Raji (cell line): Measurements from ENCODE around the gene REPS2.

Source experiments
- POLR2A ChIP-seq: IDR thresholded peaks from 2 replicates; pipeline ENCODE4 v1.6.1; 2011; ENCODE audit warnings: low read depth, low read length, control low read depth; ENCODE audit not compliant: insufficient read depth

The REPS2 gene

DNA sequence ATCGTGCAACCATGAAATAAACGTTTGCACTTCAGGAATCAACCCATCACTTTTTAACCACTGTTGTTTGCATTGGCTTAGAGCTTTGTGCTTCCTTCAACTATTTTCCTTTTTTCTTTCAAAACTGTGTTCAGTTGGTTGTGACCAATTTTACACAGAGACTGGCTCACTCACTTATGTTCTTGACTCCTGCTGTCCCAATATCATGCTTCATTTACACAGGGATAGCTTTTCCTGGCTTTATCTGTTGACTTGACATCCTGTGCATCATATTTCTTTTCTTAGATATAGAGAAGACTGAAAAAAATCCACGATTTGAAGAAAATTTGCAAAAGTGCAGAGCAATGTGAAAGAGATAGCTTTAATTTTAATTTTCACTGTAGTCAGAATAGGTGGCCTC lies 38.8 kb downstream of the REPS2 start:
- TF ChIP-seq POLR2A: no peak

DNA sequence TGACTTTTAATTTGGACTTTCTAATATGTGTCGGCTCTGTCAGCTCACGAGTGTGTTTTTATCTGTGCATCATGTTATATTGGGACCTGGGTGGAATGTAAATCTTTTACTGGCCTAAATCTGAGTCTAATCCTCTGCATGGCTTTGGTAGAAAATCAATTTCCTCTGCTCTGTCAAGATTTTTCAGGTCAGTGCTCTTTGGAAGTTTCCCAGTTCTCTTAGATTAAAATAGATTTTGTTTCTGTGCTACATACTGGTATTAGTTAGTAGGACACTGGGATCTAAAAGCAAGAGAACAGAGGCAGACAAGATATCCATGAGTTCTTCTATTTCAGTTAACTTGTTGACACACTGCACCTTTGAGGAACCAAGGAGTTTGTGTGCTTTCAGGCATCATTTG lies 39.7 kb downstream of the REPS2 start:
- no peak for TF ChIP-seq POLR2A

- TF ChIP-seq POLR2A: no peak
Measured at GRCh38 chrX:16989750-16990149, 43.3 kb downstream of the REPS2 start.

GRCh38 chrX:16990839-16991238 lies 44.4 kb downstream of the REPS2 start:
- no peak for TF ChIP-seq POLR2A

GRCh38 chrX:16992445-16992844 lies 46.0 kb downstream of the REPS2 start:
- TF ChIP-seq POLR2A: no peak

GRCh38 chrX:16992951-16993350 lies 46.5 kb downstream of the REPS2 start:
- no peak for TF ChIP-seq POLR2A

DNA sequence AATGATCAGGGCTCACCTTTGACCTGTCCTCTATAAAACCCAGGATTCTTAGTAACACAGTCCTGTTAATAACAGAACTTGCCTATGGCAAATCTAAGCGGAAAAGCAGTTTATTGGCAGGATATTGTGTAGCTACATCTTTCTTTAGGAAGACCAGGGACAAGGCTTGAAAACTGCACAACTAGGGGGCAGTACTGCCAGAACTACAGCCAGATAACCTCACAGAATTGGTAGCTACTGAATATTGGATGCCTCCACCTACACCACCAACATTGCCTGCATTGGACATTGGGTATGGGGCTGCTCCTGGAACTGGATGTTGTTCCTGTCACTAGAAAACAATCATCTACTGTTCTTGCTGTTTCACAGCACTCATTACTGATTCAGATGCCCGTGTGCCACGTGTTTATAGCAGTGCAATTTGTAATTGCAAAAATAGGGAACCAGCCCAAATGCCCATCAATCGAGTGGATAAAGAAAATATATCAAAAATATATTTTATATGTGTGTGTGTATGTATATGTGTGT lies 47.4 kb downstream of the REPS2 start:
- TF ChIP-seq POLR2A: no peak

DNA sequence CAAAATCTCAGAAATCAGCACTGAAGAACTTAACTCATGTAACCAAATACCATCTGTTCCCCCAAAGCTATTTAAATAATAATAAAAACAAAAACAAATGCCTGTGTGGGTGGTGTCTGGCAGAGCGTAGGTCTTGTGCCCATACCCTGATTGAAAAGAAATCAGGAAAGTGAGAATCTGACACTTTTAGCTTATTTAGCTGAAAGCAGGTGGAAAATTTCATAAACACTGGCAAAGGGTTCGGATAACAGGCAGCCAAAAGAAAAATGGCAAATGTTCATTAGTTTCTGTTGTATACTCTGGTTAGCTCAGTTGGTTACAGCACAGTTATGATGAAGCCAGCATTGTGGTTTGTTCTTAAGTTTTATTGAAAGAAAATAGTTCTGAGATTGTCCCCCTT lies 48.3 kb downstream of the REPS2 start:
- no peak for TF ChIP-seq POLR2A

- TF ChIP-seq POLR2A: no peak
Measured at GRCh38 chrX:16997313-16997712, 50.9 kb downstream of the REPS2 start.

DNA sequence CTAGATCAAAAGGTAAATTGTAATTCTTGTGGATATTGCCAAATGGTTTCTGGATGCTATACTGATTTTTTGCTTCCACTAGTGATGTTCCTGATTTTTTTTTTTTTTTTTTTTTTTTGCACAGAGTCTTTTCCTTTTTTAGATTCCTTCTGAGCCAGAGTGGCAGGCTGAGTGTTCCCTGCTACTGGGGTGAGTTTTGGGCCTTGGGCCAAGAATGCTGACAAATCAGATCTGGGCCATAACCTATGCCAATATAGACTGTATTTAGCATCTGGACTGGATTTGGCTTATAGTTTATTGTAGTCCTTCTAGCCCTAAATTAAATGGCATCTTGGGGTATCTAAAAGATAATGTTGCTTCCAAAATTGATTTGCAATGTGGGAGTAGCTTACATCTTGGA lies 52.8 kb downstream of the REPS2 start:
- no peak for TF ChIP-seq POLR2A

GRCh38 chrX:17000751-17001150 lies 54.3 kb downstream of the REPS2 start:
- no peak for TF ChIP-seq POLR2A

DNA sequence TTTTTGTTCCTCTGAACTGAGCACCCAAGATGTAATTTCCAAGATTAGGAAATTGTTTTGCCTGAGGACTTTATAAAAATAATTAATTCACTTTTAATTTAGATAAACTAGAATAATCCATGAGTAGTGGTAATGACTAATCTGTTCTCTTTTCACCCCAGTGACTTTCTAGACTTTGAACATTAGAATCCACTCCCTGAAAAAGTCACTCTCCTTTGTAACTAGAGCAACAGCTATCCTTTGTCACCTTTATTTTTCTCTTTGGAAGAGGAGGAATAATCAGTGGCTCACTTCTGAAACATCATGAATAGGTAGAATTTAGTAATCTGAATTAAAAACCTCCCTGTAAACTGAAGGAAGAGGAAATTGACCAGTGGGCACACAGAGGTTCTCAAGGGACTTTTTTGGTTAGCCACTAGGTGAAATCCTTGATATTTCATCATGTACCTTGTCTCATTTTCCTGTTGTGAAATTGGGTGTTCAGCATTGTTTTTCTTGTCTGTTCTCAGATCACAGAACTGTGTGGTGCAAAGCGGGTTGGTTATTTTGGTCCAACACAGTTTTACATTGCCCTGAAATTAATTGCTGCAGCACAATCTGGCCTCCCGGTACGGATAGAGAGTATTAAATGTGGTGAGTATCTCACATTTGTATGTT lies 59.4 kb downstream of the REPS2 start:
- no peak for TF ChIP-seq POLR2A

DNA sequence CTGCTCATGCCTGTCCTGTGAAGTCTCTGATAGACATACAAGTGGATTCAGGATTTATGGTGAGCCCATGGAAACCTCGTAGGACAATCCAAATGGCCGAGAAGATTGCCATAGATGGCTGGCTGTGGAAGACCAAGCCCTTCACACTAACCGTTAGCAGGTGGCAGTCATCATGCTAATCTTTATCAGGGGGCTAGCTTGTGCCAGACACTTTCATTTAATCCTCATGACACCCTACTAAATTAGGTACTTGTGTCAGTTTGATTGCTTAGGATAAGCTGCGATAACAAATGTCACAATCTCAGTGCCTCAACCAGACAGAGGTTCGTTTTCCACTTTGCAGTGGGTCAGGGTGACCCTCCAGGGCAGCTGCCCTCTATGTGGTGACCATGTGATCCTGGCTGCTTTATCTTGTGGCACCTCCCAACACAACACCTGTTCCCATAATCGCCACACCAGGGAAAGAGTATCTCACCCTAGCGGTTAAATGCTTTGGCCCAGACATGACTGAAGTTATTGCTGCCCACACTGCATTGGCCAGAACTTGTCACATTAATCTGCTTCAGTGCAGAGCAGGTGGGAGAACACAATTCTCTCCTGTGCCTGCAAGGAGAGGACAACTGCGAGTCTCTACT lies 60.8 kb downstream of the REPS2 start:
- no peak for TF ChIP-seq POLR2A

GRCh38 chrX:17009856-17010625 lies 63.6 kb downstream of the REPS2 start:
- TF ChIP-seq POLR2A: no peak

GRCh38 chrX:17012465-17012864 lies 66.0 kb downstream of the REPS2 start:
- TF ChIP-seq POLR2A: no peak

DNA sequence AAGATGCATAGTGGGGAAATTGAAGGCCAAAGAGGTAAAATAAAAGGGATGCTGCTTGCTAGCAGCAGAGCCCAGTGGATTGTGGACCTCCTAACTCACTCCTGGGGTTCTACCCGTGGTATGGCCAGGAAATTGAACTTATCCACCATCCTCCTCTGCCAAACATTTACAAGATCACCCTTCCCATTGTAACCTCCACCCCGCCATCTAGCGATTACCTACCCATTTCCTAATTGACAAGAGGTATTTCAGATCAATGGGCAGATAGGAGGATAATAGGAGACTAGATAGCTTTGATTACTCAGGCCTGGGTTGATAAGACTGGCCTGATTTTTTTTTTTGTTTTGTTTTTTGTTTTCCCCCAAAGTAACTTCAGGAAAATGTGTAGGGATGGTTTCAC lies 67.8 kb downstream of the REPS2 start:
- no peak for TF ChIP-seq POLR2A

DNA sequence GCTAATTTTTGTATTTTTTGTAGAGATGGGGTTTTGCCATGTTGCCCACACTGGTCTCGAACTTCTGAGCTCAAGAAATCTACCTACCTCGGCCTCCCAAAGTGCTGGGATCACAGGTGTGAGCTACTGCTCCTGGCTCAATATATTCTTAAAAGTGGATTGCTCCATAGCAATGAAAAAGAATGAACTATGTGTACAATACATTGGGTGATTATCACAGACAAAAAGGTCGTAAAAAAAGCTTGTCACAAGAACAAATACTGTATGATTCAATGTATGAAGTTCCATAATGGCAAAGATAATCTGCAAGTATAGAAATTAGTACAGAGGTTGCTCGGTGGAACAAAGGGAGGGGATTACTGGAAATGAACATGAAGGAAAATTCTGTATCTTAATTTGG lies 70.7 kb downstream of the REPS2 start:
- no peak for TF ChIP-seq POLR2A

GRCh38 chrX:17020356-17020755 lies 73.9 kb downstream of the REPS2 start:
- TF ChIP-seq POLR2A: no peak
